Ecto neural progenitor cell (in vitro differentiated cells): ENCODE results near the gene DAPK1.

ENCODE experiments used
- DNase-seq: peaks from one replicate; pipeline ENCODE4 v3.0.0-alpha.2; 2018; ENCODE audit warnings: low spot score

Gene DAPK1

GRCh38 chr9:87594194-87594593, 96.5 kb downstream of the DAPK1 start:
- DNase-seq: no peak

GRCh38 chr9:87594662-87595061, 97.0 kb downstream of the DAPK1 start:
- no peak for DNase-seq

- DNase-seq: no peak
Observed at GRCh38 chr9:87595610-87596009, 97.9 kb downstream of the DAPK1 start.

GRCh38 chr9:87596862-87597261, 99.2 kb downstream of the DAPK1 start:
- DNase-seq: no peak

- no peak for DNase-seq
Observed at GRCh38 chr9:87597710-87598443, 100.2 kb downstream of the DAPK1 start.

- DNase-seq: no peak
Observed at GRCh38 chr9:87599901-87600610, 102.4 kb downstream of the DAPK1 start.

- DNase-seq: no peak
Observed at GRCh38 chr9:87601176-87601575, 103.5 kb downstream of the DAPK1 start.

GRCh38 chr9:87601595-87601994, 103.9 kb downstream of the DAPK1 start:
- DNase-seq: no peak

GRCh38 chr9:87602933-87603643, 105.4 kb downstream of the DAPK1 start:
- no peak for DNase-seq

- DNase-seq: no peak
Observed at GRCh38 chr9:87603854-87604490, 106.3 kb downstream of the DAPK1 start.

GRCh38 chr9:87604886-87605588, 107.4 kb downstream of the DAPK1 start:
- DNase-seq: no peak

GRCh38 chr9:87605676-87606075, 108.0 kb downstream of the DAPK1 start:
- DNase-seq: no peak

- DNase-seq: no peak
Observed at GRCh38 chr9:87606841-87607521, 109.3 kb downstream of the DAPK1 start.

GRCh38 chr9:87607859-87608258, 110.2 kb downstream of the DAPK1 start:
- no peak for DNase-seq

- DNase-seq: no peak
Observed at GRCh38 chr9:87609002-87609401, 111.3 kb downstream of the DAPK1 start.

- no peak for DNase-seq
Observed at GRCh38 chr9:87609486-87609885, 111.8 kb downstream of the DAPK1 start.

GRCh38 chr9:87610200-87611155, 112.8 kb downstream of the DAPK1 start:
- DNase-seq: no peak

- DNase-seq: no peak
Observed at GRCh38 chr9:87611776-87612175, 114.1 kb downstream of the DAPK1 start.

GRCh38 chr9:87612536-87612935, 114.9 kb downstream of the DAPK1 start:
- no peak for DNase-seq
